NCI-H128 (cell line): ENCODE results near the gene KIRREL3.

Source experiments
- DNase-seq: peaks from one replicate; lab custom pipeline; 2025; ENCODE audit not compliant: unreplicated experiment; lab: John Stamatoyannopoulos, UW

Gene KIRREL3

GRCh38 chr11:126459691-126460281 is 540.8 kb downstream of the KIRREL3 start:
- no peak for DNase-seq

GRCh38 chr11:126457817-126458216 is 542.8 kb downstream of the KIRREL3 start:
- DNase-seq: no peak

GRCh38 chr11:126456783-126457542 is 543.6 kb downstream of the KIRREL3 start:
- DNase-seq: no peak

- DNase-seq: no peak
These were observed 544.5 kb downstream of the KIRREL3 start for GRCh38 chr11:126456089-126456488.

GRCh38 chr11:126452241-126453101 is 548.1 kb downstream of the KIRREL3 start:
- no peak for DNase-seq

GRCh38 chr11:126451211-126451802 is 549.3 kb downstream of the KIRREL3 start:
- DNase-seq: no peak

GRCh38 chr11:126450806-126451205 is 549.8 kb downstream of the KIRREL3 start:
- DNase-seq: no peak

- no peak for DNase-seq
These were observed 550.4 kb downstream of the KIRREL3 start for GRCh38 chr11:126450198-126450597.

GRCh38 chr11:126446581-126446980 is 554.0 kb downstream of the KIRREL3 start:
- no peak for DNase-seq

GRCh38 chr11:126444072-126444471 is 556.5 kb downstream of the KIRREL3 start:
- DNase-seq: no peak

GRCh38 chr11:126443120-126443519 is 557.5 kb downstream of the KIRREL3 start:
- no peak for DNase-seq

GRCh38 chr11:126440792-126441514 is 559.6 kb downstream of the KIRREL3 start:
- DNase-seq: peak; percentile 43

- DNase-seq: no peak
These were observed 560.3 kb downstream of the KIRREL3 start for GRCh38 chr11:126440276-126440675.

GRCh38 chr11:126438691-126439090 is 561.9 kb downstream of the KIRREL3 start:
- DNase-seq: no peak

- no peak for DNase-seq
These were observed 562.3 kb downstream of the KIRREL3 start for GRCh38 chr11:126438272-126438671.

GRCh38 chr11:126437731-126438130 is 562.8 kb downstream of the KIRREL3 start:
- no peak for DNase-seq

- no peak for DNase-seq
These were observed 564.3 kb downstream of the KIRREL3 start for GRCh38 chr11:126436209-126436755.

- DNase-seq: no peak
These were observed 565.6 kb downstream of the KIRREL3 start for GRCh38 chr11:126434950-126435335.

- DNase-seq: no peak
These were observed 566.3 kb downstream of the KIRREL3 start for GRCh38 chr11:126433989-126434949.
